ENCODE results near the gene RNF151.

The RNF151 gene

GRCh38 chr16:1971796-1972489, 5.3 kb downstream of the RNF151 start, which contains the start of gene TBL3:
Gene TBL3 (plus strand): TSS chr16:1972053. CDS start chr16:1972165, 112 bp downstream.
- Histone ChIP-seq H3K4me3 (peak within 1 kb of the TSS; percentile 100), H3K27ac (peak within 1 kb of the TSS; percentile 83 to 96)
- no peak for TF ChIP-seq CTCF (IDR thresholded peaks at IDR 0.05)
- peak; percentile 94 for DNase-seq (ENCODE audit: low spot score)

GRCh38 chr16:1972490-1972877, 5.8 kb downstream of the RNF151 start:
- Histone ChIP-seq H3K27ac (peak overlapping the region in 1 of 2 donors; percentile 83), H3K4me3 (peak overlapping the region; percentile 100)
- TF ChIP-seq CTCF (IDR thresholded peaks at IDR 0.05): no peak
- no peak for DNase-seq (ENCODE audit: low spot score)

- TF ChIP-seq CTCF (IDR thresholded peaks at IDR 0.05): no peak
- H3K4me3 ChIP-seq: no peak overlapping the region
- no peak for DNase-seq (ENCODE audit: low spot score)
- H3K27ac ChIP-seq: no peak overlapping the region
Measured at GRCh38 chr16:1973461-1974156, 7.0 kb downstream of the RNF151 start.

GRCh38 chr16:1974157-1975070, 7.8 kb downstream of the RNF151 start:
- TF ChIP-seq CTCF (IDR thresholded peaks at IDR 0.05): no peak
- Histone ChIP-seq H3K4me3 (no peak overlapping the region), H3K27ac (no peak overlapping the region)
- no peak for DNase-seq (ENCODE audit: low spot score)

- no peak for DNase-seq (ENCODE audit: low spot score)
- H3K27ac ChIP-seq: no peak overlapping the region
- no peak overlapping the region for H3K4me3 ChIP-seq
- no peak for TF ChIP-seq CTCF (IDR thresholded peaks at IDR 0.05)
Measured at GRCh38 chr16:1975432-1976215, 9.0 kb downstream of the RNF151 start.

- Histone ChIP-seq H3K27ac (no peak overlapping the region), H3K4me3 (no peak overlapping the region)
- no peak for TF ChIP-seq CTCF (IDR thresholded peaks at IDR 0.05)
- DNase-seq (ENCODE audit: low spot score): no peak
Measured at GRCh38 chr16:1976216-1976520, 9.5 kb downstream of the RNF151 start.

Data from coronary artery (tissue), 2 donors.